Middle frontal gyrus (tissue), 1 donor: ENCODE results near the gene FGF12.
"Not testable (repeated sequence)": the region's sequence is repeated elsewhere in the genome, so short reads cannot be mapped to it uniquely, and the experiment has no call there.

ENCODE experiments used
- DNase-seq: peaks from one replicate; pipeline ENCODE4 v3.0.0-alpha.2; 2015; ENCODE audit warnings: low spot score; ENCODE audit errors: extremely low spot score

Gene FGF12

DNA sequence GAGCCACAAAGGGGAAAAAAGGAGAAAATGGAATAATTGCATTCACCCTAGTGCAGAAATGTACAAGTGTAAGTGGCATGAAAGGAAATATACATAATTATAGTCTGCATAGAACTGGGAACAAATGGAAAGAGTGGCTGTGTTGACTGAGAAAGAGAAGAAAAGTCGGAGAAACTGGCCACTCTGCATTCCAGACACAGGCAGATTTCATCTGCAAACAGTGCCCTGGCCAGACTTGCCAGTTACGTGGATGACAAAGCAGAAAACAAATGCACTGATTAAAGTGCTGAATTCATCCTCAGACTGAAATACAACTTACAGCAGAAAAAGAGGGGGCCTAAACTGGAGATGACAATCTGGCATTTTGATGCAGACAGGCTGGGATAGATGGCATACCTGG is 129.8 kb downstream of the FGF12 start:
- DNase-seq = no peak

DNA sequence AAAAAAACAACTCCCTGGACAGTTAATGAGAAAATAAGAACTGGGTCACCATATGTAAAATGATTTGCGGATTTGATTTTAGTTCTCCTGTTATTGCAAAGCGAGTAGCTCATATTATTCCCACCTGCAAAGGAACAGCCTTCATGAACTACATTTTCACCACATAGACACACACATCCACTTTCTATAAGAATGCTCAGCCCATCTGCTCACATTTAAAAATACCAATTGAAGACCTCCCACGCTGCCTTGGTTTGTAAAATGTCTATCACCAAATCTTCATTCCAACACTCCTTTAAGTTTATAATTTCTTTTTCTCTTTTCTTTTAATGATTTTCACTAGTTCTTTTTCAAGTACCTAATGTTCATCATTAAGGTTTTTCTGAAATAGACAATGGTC is 148.6 kb downstream of the FGF12 start:
- DNase-seq = peak; percentile 37

DNA sequence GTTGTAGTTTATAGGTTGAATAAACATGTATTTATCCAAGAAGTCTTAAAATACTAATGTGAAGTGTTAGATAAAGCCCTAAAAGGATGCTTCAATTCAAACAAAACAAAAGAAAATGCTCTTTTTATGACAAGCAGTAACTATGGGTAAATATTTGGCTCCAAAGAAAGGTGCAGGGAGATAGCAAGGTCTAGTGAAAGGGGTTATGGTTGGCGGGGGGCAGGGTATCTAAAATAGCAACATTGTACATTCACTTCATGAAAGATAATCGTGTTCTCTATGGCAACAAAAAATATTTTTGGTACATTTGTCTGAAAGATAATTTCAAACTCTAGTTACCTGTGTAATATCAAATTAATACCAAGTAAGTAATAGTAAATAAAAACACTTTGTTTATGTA is 149.5 kb downstream of the FGF12 start:
- no peak for DNase-seq

DNA sequence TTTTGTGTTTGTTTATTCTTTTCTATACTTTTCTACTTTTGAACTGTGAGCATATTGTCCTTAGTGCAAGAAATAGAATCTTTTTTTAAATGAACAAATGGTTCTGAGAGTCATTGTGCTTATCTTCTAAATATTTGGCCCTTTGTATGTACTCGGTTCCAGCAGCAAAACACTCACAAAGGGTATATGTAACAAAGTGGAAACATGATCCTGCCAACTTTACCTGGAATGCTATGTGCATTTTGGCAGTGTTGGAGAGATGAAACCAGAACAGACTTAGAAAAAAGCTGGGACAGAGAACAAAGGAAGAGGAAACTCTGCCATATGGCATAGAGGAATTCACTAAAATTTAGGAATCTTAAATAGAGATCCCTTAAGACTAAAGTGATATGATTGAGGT is 150.1 kb downstream of the FGF12 start:
- no peak for DNase-seq

DNA sequence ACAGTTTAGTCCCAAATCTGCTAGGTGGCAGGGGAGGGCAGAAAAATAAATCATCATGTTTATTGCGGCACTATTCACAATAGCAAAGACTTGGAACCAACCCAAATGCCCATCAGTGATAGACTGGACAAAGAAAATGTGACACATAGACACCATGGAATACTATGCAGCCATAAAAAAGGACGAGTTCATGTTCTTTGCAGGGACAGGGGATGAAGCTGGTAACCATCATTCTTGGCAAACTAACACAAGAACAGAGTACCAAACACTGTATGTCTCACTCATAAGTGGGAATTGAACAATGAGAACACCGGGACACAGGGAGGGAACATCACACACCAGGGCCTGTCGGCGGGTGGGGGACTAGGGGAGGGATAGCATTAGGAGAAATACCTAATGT is 150.6 kb downstream of the FGF12 start:
- not testable (repeated sequence) for DNase-seq

DNA sequence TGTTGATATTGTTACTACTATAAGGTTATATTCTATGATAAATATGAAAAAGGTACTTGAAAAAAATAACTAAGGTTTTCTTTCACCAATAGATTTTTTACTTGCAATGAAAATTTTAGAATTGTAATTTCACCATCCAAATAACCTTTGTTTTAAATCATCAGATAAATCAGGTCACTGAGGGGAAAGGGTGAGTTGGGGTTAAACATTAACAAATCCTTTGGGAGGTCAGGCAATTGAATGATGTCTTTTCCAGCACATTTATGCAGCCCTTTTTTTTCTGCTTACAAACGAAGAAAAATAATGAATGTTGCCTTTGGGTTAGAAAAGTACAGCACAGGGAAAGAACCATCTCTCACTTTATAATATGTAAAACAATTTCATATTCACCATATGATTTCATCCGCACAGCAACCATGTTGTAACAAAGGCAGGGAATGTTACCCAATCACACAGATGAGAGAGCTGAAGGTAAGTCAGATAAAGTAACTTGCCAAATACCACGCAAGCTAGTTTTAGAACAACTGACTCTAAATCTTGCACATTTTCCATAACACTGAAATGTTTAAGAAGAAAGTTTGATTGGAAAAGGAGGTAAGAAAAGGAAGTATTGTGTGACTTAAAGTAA is 151.3 kb downstream of the FGF12 start:
- DNase-seq = no peak

DNA sequence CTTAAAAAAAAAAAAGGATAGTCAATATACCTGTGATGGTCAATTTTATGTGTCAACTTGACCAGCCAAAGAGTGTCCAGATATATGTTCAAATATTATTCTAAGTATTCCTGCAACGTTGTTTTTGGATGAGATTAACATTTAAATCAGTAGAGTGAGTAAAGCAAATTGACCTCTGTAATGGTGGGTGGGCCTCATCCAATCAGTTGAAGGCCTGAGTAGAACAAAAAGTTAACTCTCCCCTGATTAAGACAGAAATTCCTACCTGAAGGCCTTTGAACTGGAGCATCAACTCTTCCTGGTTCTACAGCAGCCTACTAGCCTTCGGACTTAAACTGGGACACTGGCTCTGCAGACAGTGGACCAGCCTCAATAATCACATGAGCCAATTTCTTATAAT is 154.1 kb downstream of the FGF12 start:
- DNase-seq = no peak

DNA sequence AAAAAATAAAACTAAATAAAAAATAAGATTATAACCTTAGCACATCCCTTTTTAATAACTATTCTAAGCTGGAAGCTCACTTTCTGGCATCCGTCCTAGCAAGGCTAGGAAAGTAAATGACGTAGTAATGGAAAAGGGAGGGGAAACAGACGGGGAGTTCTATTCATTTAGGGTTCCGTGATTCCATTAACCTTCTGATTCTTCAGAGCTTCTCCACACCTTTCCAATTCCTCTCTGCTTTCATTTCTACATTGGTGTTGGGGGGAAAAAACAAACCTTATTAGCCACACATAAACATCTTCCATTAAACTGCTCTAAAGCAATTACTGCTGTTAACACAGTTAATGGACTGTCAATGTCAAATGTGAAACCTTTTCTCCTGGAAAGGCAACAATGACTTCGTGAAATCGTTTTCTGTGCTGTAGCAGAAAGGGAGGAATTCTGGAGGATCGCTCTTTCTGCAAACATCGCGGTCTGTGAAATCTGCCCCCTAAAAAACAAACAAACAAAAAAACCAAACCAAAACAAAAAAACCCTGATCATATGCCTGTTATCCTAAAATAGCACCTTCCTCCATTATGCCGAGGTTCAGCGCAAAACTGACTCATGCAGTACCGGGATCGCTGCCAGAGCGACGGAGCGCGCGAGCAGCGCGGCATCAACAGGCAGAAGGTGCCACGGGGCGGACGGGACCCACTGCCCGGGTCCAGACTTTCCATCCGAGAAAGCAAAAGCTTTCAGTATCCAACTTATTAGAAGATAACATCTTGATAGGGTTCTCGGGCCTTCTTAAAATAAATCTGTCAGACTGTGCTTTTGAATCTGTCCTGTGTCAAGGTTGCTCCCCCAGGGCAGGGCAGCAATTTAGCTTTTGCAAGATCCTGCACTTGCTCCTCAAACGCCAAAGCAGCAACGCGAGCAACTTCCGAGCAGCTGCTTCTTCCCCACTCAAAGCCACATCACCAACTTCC is 156.2 kb downstream of the FGF12 start:
- DNase-seq = no peak

DNA sequence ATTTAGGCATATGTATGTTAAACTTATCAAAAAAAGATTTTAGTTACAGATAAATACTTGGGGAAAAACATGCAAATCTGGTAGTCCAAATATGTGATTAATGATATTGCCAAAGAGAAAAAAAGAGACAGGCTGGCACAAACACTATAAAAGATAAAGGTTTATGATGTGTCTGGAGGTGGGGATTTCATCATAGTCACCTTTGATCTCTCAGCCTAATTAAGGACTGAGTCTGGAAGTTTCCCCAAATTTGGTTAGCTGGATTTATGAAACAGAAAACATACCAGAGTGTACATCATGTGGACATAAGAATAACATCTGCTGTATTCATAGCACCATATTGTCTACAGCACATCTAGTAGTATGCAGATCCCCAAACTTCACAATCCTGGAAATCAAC is 157.0 kb downstream of the FGF12 start:
- no peak for DNase-seq

DNA sequence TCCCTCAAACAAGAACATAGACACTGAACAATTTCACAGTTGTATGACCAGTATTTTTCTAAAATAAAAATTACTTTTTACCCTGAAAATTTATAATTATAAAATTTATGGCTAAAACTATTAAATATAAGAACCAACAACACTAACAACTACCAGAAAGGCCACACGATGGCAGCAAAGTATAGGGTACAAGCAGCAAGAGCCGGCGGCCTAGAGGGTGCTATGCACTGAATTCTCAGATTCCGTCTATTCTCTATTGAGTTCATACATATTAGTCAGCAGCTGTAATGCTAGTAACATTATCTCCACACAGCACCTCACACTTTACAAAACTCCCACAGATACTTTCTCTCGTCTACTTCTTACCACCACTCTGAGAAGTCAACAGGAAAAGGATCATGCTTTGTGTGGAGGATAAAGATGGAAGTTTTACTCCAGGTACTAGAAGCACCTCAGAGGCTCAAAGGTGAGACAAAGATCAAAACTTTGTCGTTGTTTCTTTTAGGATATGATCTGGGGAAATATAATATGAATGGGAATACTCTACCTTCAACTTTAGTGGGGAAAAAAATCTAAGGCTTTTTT is 160.5 kb downstream of the FGF12 start:
- DNase-seq = peak; percentile 73

DNA sequence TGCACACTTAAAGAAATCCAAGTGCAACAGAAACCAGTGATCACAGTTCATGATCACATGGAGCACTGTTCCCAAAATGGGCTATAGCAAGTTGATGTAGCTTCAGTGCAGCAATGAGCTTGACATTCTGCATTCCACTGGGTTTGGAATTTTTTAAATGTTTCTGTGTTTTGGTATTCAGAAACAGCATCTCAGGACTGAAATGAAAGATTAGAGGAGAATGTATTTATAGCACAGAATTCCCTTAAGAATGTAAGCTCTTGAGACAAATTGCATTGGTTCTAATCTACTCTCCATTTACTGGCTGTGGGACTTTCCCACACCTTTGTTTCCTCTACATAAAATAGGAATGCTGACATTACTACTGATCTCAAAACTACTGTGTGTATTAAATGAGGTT is 162.7 kb downstream of the FGF12 start:
- DNase-seq = no peak

DNA sequence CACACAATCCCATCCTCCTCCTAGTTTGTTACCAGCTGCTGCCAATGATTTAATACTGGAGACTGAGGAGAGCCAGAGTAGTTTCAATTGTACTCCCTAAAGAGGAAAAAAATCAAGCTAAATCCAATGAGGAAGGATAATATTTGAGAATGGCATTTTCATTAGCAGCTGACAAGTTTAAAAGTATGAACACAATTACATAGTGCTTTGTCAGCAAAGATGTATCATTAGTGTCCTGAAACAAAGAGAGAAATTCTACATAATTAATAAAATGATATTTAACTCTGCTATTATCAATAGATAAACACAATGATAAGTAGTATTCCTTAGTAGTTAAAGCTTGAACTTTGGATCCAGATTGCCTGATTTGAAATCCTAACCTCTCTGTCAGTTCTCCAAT is 163.9 kb downstream of the FGF12 start:
- no peak for DNase-seq

DNA sequence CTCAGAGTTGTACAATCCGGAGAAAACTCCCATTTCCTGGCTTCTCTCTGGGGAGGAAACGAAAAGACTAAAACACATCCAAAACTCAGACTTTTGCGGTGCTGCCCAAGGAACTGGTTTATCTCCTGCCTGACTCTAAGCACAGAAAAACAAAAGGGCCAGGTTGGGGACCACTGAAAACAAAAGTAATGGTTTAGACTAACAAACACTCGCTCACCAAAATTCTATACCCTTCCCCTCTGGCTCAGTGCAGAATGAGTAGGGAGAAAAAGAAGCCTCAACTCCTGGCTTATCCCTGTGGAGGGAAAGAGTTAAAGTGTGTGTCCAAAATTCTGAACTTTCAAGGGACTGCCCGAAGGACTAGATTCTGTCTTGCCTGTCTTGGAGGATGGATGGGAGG is 173.6 kb downstream of the FGF12 start:
- no peak for DNase-seq

DNA sequence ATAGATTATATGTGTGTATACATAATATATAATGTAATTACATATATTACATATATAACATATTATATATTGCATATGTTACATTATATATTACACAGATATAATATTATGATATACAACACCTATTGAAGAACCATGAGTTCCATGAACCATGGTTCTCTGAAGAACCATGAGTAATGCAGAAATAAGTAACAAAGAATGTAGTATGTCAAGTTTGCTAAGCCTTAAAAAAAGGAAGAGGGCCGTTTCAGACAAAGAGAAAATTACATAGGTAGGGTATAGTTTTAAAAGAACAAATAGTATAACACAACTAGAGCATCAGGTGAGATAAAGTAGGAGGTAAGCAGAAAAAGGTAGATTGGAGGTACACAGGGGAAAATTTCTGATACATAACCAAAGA is 177.0 kb downstream of the FGF12 start:
- no peak for DNase-seq

DNA sequence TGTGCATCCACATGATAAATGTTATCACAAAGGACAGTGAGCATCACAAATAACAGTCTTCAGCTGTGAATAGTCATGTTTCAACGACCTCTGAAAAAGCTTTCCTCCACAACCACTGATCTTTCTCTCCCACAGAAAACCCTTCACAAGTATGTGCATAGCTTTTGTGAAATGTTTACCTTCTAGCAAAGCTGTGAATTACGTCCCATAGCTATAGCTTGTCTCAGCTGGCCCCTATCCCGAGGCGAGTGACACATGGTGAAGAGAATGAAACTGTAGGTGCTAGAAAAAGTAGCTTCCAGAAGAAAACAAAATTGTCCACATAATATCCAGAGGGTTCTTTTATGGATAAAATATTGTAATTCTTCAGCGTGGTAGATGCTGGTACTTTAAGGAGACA is 182.0 kb downstream of the FGF12 start:
- no peak for DNase-seq

DNA sequence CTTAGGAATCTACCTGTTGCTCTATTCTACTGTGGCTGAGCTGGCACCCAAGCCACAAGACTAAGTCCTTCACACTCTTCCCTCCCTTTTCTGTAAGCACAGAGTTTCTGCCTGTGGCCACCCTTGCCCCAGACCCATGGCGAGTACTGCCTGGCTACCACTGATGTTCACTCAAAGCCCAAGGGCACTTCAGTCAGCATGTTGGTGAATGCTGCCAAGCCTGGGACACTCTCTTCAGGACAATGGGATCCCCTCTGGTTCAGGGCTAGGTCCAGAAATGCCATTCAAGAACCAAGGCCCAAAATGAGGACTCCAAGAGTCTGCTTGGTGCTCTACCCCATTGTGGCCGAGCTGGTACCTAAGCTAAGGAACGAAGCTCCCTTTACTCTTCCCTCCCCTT is 184.2 kb downstream of the FGF12 start:
- no peak for DNase-seq

DNA sequence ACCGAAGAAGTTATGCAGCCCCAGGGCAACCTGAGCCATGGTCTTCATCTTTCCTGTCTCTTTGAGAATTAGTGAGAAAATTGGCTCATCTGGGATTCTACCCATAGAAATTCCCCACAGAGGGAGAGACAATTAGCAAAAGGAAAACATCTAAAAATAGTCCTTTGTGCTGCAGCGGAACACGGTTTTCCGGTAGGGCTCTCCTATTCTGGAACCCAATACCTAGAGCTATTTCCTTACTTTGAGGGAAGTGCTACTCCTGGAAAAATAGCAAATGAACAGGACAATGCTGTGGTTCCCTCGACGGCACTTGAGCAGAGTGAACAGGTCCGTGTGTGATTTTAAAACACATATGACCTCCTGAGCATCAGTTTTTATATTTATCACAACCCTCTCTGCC is 210.5 kb downstream of the FGF12 start:
- DNase-seq = no peak

DNA sequence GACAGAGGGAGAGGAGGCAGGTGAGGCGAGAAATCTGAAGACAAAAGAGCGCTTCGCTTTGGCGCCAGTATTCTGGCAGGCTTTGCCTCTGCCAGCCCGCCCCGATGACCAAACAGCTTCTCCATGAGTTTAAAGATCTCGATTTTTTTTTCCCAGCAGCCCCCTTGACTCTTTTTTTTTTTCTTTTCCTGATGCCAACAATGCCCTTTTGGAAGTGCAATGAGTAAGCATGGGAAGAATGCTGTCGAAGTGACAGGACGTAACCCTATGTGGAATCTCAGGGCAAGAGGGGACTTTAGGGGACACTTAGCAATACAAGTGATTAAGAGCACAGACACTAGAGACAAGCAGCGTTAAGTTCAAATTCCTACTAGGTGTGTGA is 211.7 kb downstream of the FGF12 start:
- DNase-seq = no peak

DNA sequence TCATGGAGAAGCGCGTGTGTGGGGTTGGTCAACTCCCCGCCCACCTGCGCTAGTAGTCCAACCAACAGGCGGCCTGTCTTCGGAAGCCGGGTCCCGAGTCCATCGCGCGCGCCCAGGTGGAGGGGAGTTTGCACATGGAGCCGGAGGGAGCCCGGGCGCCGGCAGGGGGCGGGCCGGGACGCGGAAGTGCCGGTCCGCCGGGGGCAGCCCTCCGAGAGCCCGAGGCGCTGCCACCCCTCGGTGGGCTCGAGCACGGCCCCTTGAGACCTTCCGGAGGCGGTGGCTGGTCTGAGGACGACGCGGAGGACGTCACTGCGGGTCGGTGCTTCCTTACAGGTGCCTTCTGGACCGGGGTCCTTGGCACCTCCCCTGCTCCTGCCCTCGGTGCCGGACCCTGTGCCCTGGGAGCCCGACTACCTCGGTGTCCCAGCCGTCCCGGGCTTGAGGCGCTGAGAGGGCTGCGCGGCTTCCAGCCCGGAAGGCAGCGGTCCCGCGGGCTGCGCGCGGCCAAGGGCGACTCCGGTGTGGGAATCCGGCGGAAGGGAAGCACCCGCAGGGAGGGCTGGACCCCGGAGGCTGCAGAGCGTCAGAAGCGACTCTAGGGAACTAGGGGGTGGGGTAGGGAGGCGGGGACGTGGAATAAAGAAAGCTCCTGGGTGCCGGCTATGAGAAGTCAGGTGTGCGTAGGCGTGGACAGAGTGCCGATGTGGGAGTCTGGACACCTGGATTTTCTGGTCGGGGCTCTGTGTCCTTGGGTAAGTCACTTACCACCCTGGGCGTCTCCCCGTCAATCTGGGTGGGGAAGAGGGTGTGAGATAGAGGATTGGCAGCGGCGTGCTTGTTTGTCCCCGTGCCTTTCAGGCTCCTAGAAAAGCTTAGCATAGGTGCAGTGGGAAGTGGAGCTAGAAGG is 212.3 kb downstream of the FGF12 start:
- no peak for DNase-seq

DNA sequence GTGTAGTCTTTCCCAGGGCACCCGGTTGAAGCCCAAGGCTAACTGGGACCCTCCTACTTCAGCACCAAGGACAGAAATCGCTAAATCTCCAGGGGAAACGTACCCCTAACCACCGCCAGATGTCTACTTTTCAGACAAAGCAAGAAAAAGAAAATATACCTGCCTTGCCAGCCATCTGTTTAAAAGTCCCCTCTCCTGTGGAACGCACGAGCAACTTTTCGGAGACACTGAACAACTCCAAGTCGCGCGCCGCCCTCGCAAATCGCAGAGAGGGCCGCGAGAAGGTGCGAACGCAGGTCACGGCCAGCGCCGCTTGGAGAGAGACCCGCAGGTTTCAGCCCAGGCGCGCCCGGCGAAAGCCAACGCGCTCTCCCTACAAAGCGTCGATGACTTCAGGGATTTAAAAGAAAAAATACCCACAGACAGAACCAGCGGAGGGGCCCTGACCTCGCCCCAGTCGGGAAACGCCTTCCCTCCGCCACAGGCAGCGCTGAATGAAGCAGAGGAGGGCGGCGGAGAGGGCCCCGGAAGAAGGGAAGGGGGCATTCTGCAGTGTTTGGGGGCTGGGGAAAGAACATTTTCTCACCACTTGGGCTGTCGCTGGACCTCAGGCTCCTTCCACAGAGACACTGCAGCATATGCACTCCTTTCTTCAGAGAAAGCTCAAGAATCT is 213.1 kb downstream of the FGF12 start:
- no peak for DNase-seq

DNA sequence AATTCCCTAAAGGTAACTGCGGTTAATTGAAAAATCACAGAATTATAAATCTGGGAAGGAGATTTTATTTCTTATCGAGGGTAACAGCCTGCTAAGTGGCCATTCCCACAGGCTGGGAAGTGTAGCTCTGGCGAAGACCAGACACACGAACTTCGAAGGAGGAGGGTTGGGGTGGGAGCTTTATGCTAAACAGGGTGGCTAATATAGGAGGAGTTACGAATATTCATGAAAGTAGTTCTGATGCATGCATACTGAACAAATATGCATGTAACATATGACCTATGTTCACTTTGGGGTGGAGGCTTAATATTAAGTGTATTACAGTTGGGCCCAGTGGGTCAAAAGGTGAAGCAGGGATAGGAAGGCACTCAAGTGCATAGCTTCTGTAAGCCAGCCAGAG is 221.6 kb downstream of the FGF12 start:
- DNase-seq = no peak
